Measurements from ENCODE around the gene PLA2G12A.

- TF ChIP-seq ZNF335 (tag by site-specific recombination; conservative IDR thresholded peaks at IDR 0.05): no peak
- no peak for TF ChIP-seq ZNF157 (tag by site-specific recombination; IDR thresholded peaks at IDR 0.05)
- TF ChIP-seq ZNF112 (tag by site-specific recombination; IDR thresholded peaks at IDR 0.05): no peak
- TF ChIP-seq CTCF (tag by site-specific recombination; IDR thresholded peaks at IDR 0.05): no peak
- TF ChIP-seq ATF2 (tag by site-specific recombination; IDR thresholded peaks at IDR 0.05; ENCODE audit: low read depth): no peak
- TF ChIP-seq HOXC10 (CRISPR knock-in tag; IDR thresholded peaks at IDR 0.05): no peak
- no peak for TF ChIP-seq ZEB2 (tag by site-specific recombination; IDR thresholded peaks at IDR 0.05)
- TF ChIP-seq ZNF274 (IDR thresholded peaks at IDR 0.05; ENCODE audit: low read length): no peak
- no peak for TF ChIP-seq ZNF274 (tag by site-specific recombination; IDR thresholded peaks at IDR 0.05; ENCODE audit: borderline replicate concordance)
- no peak for TF ChIP-seq PBX3 (CRISPR knock-in tag; IDR thresholded peaks at IDR 0.05)
- TF ChIP-seq TCF7L2 (IDR thresholded peaks at IDR 0.05; ENCODE audit: borderline replicate concordance, low read depth, low read length): no peak
- TF ChIP-seq ZSCAN30 (tag by site-specific recombination; IDR thresholded peaks at IDR 0.05): no peak
- no peak for TF ChIP-seq ZNF394 (tag by site-specific recombination; IDR thresholded peaks at IDR 0.05; ENCODE audit: borderline replicate concordance)
- no peak for TF ChIP-seq REST (tag by site-specific recombination; IDR thresholded peaks at IDR 0.05)
- TF ChIP-seq ZNF121 (tag by site-specific recombination; IDR thresholded peaks at IDR 0.05): no peak
These were observed 58.5 kb downstream of the PLA2G12A start for GRCh38 chr4:109671350-109671749.

Data from HEK293 (cell line).